ENCODE measurements around the gene TRMO.
"Not testable (repeated sequence)": the region's sequence is repeated elsewhere in the genome, so short reads cannot be mapped to it uniquely, and the experiment has no call there.

GRCh38 chr9:97950873-97951272 lies 28.6 kb upstream of the TRMO start:
- TF ChIP-seq CTCF (IDR thresholded peaks at IDR 0.05; ENCODE audit: low read length); EZH2 (optimal IDR thresholded peaks at IDR 0.05; ENCODE audit: low read depth, low read length); EZH2phosphoT487 (IDR thresholded peaks at IDR 0.05; ENCODE audit: low read length): not testable (repeated sequence)

Data from MM.1S (cell line).